Adrenal gland (tissue), 5 donors: Measurements from ENCODE around the gene EHD3.

Source experiments
- POLR2A ChIP-seq, 2 donors: fragments of 450-650 bp; IDR thresholded peaks; one replicate each; pipeline ENCODE4 v1.6.1; 2017; ENCODE audit warnings: antibody characterized with exemption in 2 of 2, mild to moderate bottlenecking in 2 of 2, moderate library complexity in 1 of 2
- TF ChIP-seq, protein P1 (sequence below), 6 experiments: fragments of 450-650 bp in 4 of 6; fragments of 200-600 bp in 2 of 6; sonication (generic) in 1 of 6; IDR thresholded peaks; 1 replicate in 5 of 6; 2 replicates in 1 of 6; pipeline versions ENCODE4 v1.5.1 to v1.8.0; 2016 to 2021; ENCODE audit warnings: antibody characterized with exemption in 6 of 6, mild to moderate bottlenecking in 2 of 6, moderate library complexity in 1 of 6
- donor health status: DM: no; HTN: no; CAD: no.

DNA sequence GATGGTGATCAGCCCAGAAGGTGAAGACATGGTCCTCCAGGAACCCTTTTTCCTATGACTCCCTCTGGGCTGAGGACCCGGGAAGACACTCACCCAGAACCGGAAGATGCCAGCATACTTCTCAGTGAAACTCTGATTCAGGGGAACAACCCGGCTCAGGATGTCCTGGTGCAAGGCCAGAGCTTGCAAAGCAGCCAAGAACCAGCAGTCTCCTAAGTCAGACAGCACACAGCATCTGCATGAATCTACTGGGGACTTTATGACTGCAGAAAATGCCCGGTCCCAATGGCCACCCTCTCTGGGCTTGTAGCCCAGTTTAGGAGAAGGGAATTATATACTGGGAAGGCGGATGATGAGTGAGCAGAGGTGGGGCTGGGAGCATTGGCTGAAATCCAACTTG is 31.9 kb upstream of the EHD3 start:
- TF ChIP-seq, protein P1, sequence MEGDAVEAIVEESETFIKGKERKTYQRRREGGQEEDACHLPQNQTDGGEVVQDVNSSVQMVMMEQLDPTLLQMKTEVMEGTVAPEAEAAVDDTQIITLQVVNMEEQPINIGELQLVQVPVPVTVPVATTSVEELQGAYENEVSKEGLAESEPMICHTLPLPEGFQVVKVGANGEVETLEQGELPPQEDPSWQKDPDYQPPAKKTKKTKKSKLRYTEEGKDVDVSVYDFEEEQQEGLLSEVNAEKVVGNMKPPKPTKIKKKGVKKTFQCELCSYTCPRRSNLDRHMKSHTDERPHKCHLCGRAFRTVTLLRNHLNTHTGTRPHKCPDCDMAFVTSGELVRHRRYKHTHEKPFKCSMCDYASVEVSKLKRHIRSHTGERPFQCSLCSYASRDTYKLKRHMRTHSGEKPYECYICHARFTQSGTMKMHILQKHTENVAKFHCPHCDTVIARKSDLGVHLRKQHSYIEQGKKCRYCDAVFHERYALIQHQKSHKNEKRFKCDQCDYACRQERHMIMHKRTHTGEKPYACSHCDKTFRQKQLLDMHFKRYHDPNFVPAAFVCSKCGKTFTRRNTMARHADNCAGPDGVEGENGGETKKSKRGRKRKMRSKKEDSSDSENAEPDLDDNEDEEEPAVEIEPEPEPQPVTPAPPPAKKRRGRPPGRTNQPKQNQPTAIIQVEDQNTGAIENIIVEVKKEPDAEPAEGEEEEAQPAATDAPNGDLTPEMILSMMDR (IDR thresholded peaks at IDR 0.05) = no peak
- no peak for TF ChIP-seq POLR2A (IDR thresholded peaks at IDR 0.05)
